GM23248 (cell line): ENCODE measurements around the gene POC1A.

Experiments used
- EZH2 ChIP-seq: fragments of 200-600 bp; sonication (generic); IDR thresholded peaks from 2 replicates; pipeline ENCODE4 v1.6.1; 2018; ENCODE audit warnings: antibody characterized with exemption, mild to moderate bottlenecking; ENCODE audit not compliant: insufficient read depth, poor library complexity, severe bottlenecking
- EZH2phosphoT487 ChIP-seq: fragments of 200-600 bp; sonication (generic); IDR thresholded peaks from 2 replicates; pipeline ENCODE4 v1.6.1; 2018; ENCODE audit warnings: antibody characterized with exemption, moderate library complexity, mild to moderate bottlenecking, low read depth; ENCODE audit not compliant: insufficient read depth

GRCh38 chr3:52117537-52117936 is 36.7 kb downstream of the POC1A start:
- TF ChIP-seq EZH2phosphoT487: no peak
- no peak for TF ChIP-seq EZH2
